IMR-90 (cell line): ENCODE results near the gene KLK10. TPM values are rescaled to one million over a fixed set of nuclear protein-coding genes. Genes with fewer than 3 reads are reported as not detected.

Source experiments
- ATAC-seq: fragments of 200-7000 bp; cut with Tn5 transposase; 2 replicates; pipeline ENCODE4 v1.9.1; 2020; ENCODE audit warnings: low read depth, mild to moderate bottlenecking, moderate library complexity
- BruUV-seq: library from RNA; stranded (reverse); fragments of 400-500 nt; replicated peaks from 2 replicates; lab custom pipeline; 2021; lab: Mats Ljungman, UMichigan
- CTCF ChIA-PET: fragments of 300-600 bp; formaldehyde crosslinking; extraction: SDS; loops from one replicate; lab custom pipeline; 2021; ENCODE audit warnings: antibody characterized with exemption; lab: Yijun Ruan, JAX
- POLR2A ChIA-PET: fragments of 300-600 bp; sonication (Branson Sonifier 250); formaldehyde crosslinking; loops from one replicate; lab custom pipeline; 2022; ENCODE audit warnings: antibody characterized with exemption; ENCODE audit not compliant: unreplicated experiment; lab: Charles Lee
- DNase-seq: peaks from one replicate; pipeline ENCODE4 v3.0.0; 2013
- H2AFZ ChIP-seq: replicated peaks from 2 replicates; pipeline ENCODE3; 2013; ENCODE audit warnings: low read length, mild to moderate bottlenecking; ENCODE audit not compliant: poor library complexity
- H2AK5ac ChIP-seq: 2 replicates; pipeline ENCODE4 v1.6.1; 2013; ENCODE audit warnings: low read depth, low read length, inconsistent platforms
- H2AK9ac ChIP-seq: replicated peaks from 2 replicates; pipeline ENCODE3; 2013; ENCODE audit warnings: mild to moderate bottlenecking, low read depth, low read length, moderate library complexity; ENCODE audit not compliant: poor library complexity
- H2BK120ac ChIP-seq: 2 replicates; pipeline ENCODE4 v1.6.1; 2013; ENCODE audit warnings: low read depth, low read length, inconsistent platforms
- H2BK15ac ChIP-seq: 3 replicates; pipeline ENCODE4 v1.6.1; 2013; ENCODE audit warnings: low read depth, low read length, inconsistent platforms
- H2BK20ac ChIP-seq: 2 replicates; pipeline ENCODE4 v1.6.1; 2013; ENCODE audit warnings: low read depth, mild to moderate bottlenecking, inconsistent platforms, low read length, moderate library complexity
- H2BK5ac ChIP-seq: 2 replicates; pipeline ENCODE4 v1.6.1; 2013; ENCODE audit warnings: mild to moderate bottlenecking, low read depth, low read length, inconsistent platforms; ENCODE audit not compliant: poor library complexity, severe bottlenecking
- H3K14ac ChIP-seq: replicated peaks from 2 replicates; pipeline ENCODE4 v1.6.1; 2013; ENCODE audit warnings: low read depth, low read length, inconsistent platforms
- H3K18ac ChIP-seq: 2 replicates; pipeline ENCODE4 v1.6.1; 2013; ENCODE audit warnings: low read depth, low read length, control low read depth
- H3K23ac ChIP-seq: 2 replicates; pipeline ENCODE4 v1.6.1; 2013; ENCODE audit warnings: low read depth, low read length, inconsistent platforms
- H3K27ac ChIP-seq: 2 replicates; pipeline ENCODE4 v1.5.1; 2013; ENCODE audit warnings: mild to moderate bottlenecking, control low read depth, low read length; ENCODE audit not compliant: insufficient read depth
- H3K27me3 ChIP-seq: 2 replicates; pipeline ENCODE4 v1.6.1; 2013; ENCODE audit warnings: low read length; ENCODE audit not compliant: control insufficient read depth, insufficient read depth
- H3K36me3 ChIP-seq: 2 replicates; pipeline ENCODE4 v1.6.1; 2013; ENCODE audit warnings: low read length, mixed read lengths; ENCODE audit not compliant: control insufficient read depth, insufficient read depth
- H3K4ac ChIP-seq: 2 replicates; pipeline ENCODE4 v1.6.1; 2013; ENCODE audit warnings: low read depth, low read length, inconsistent platforms
- H3K4me1 ChIP-seq: 2 replicates; pipeline ENCODE4 v1.6.1; 2013; ENCODE audit warnings: low read length, mixed read lengths; ENCODE audit not compliant: control insufficient read depth, insufficient read depth
- H3K4me2 ChIP-seq: 2 replicates; pipeline ENCODE4 v1.6.1; 2013; ENCODE audit warnings: low read depth, mild to moderate bottlenecking, control low read depth, low read length, moderate library complexity
- H3K4me3 ChIP-seq: 2 replicates; pipeline ENCODE4 v1.5.1; 2013; ENCODE audit warnings: low read depth, mild to moderate bottlenecking, control low read depth, low read length, moderate library complexity; ENCODE audit not compliant: insufficient read depth
- H3K56ac ChIP-seq: 2 replicates; pipeline ENCODE4 v1.6.1; 2013; ENCODE audit warnings: low read length, inconsistent platforms; ENCODE audit not compliant: insufficient read depth; ENCODE audit errors: extremely low read depth
- H3K79me1 ChIP-seq, 2 experiments: 2 replicates each; pipeline ENCODE4 v1.6.1; 2013; ENCODE audit warnings: low read length in 2 of 2, inconsistent platforms in 1 of 2, low read depth in 1 of 2
- H3K9ac ChIP-seq: 2 replicates; pipeline ENCODE4 v1.6.1; 2013; ENCODE audit warnings: low read depth, low read length, control low read depth
- H3K9me1 ChIP-seq: 2 replicates; pipeline ENCODE4 v1.6.1; 2013; ENCODE audit warnings: low read length, inconsistent platforms; ENCODE audit not compliant: insufficient read depth
- H3K9me3 ChIP-seq: 2 replicates; pipeline ENCODE4 v1.6.1; 2013; ENCODE audit warnings: low read length; ENCODE audit not compliant: control insufficient read depth, insufficient read depth
- H4K20me1 ChIP-seq: 2 replicates; pipeline ENCODE4 v1.6.1; 2013; ENCODE audit warnings: low read length, inconsistent platforms; ENCODE audit not compliant: insufficient read depth
- H4K5ac ChIP-seq: 2 replicates; pipeline ENCODE4 v1.6.1; 2013; ENCODE audit warnings: mild to moderate bottlenecking, low read depth, low read length, control low read depth
- H4K8ac ChIP-seq, 2 experiments: 2 replicates each; pipeline ENCODE4 v1.6.1; 2013; ENCODE audit warnings: low read depth in 2 of 2, low read length in 2 of 2, control low read depth in 1 of 2, inconsistent platforms in 1 of 2
- H4K91ac ChIP-seq: 2 replicates; pipeline ENCODE4 v1.6.1; 2013; ENCODE audit warnings: low read depth, low read length, inconsistent platforms; ENCODE audit not compliant: insufficient read depth
- BHLHE40 ChIP-seq: fragments of 150-350 bp; IDR thresholded peaks from 2 replicates; pipeline ENCODE4 v1.6.1; 2016; ENCODE audit warnings: mild to moderate bottlenecking, low read depth, low read length
- CEBPB ChIP-seq: IDR thresholded peaks from 2 replicates; pipeline ENCODE4 v1.6.1; 2012; ENCODE audit warnings: low read depth, low read length, improper control_type of control experiment
- CHD1 ChIP-seq: IDR thresholded peaks from 2 replicates; pipeline ENCODE4 v1.6.1; 2012; ENCODE audit warnings: low read depth, low read length, improper control_type of control experiment
- FOS ChIP-seq: fragments of 150-350 bp; IDR thresholded peaks from 2 replicates; pipeline ENCODE4 v1.6.1; 2016; ENCODE audit warnings: low read depth, low read length
- MAFK ChIP-seq: IDR thresholded peaks from 2 replicates; pipeline ENCODE4 v1.6.1; 2012; ENCODE audit warnings: low read depth, low read length, improper control_type of control experiment
- MAZ ChIP-seq: IDR thresholded peaks from 2 replicates; pipeline ENCODE4 v1.6.1; 2012; ENCODE audit warnings: low read depth, mild to moderate bottlenecking, low read length, improper control_type of control experiment, moderate library complexity, borderline replicate concordance
- MXI1 ChIP-seq: IDR thresholded peaks from 2 replicates; pipeline ENCODE4 v1.6.1; 2012; ENCODE audit warnings: low read depth, mild to moderate bottlenecking, low read length, moderate library complexity, borderline replicate concordance
- NFE2L2 ChIP-seq: fragments of 150-350 bp; IDR thresholded peaks from 2 replicates; pipeline ENCODE4 v1.6.1; 2016; ENCODE audit warnings: low read depth, mild to moderate bottlenecking, low read length
- POLR2A ChIP-seq: IDR thresholded peaks from 2 replicates; pipeline ENCODE4 v1.6.1; 2012; ENCODE audit warnings: mild to moderate bottlenecking, low read depth, low read length
- RAD21 ChIP-seq: IDR thresholded peaks from 2 replicates; pipeline ENCODE4 v1.6.1; 2012; ENCODE audit warnings: low read length, improper control_type of control experiment
- RCOR1 ChIP-seq: IDR thresholded peaks from 2 replicates; pipeline ENCODE4 v1.6.1; 2012; ENCODE audit warnings: mild to moderate bottlenecking, low read length, improper control_type of control experiment; ENCODE audit not compliant: insufficient replicate concordance
- RFX5 ChIP-seq: IDR thresholded peaks from 2 replicates; pipeline ENCODE4 v1.8.0; 2012; ENCODE audit warnings: low read depth, mild to moderate bottlenecking, low read length, moderate library complexity
- SMC3 ChIP-seq: fragments of 150-350 bp; IDR thresholded peaks from 2 replicates; pipeline ENCODE4 v1.6.1; 2016; ENCODE audit warnings: low read depth, mild to moderate bottlenecking, antibody characterized with exemption, low read length, moderate library complexity
- WGBS, 2 experiments: methylation state at CpG; one replicate each; pipeline versions ENCODE4 v1.1.5 to v1.1.7; 2013; ENCODE audit warnings: missing lambda C conversion rate in 2 of 2; ENCODE audit not compliant: insufficient read length in 1 of 2; ENCODE audit errors: extremely low coverage in 2 of 2; 5-methylcytosine and 5-hydroxymethylcytosine counted together
- dilution Hi-C: fragments of 300-500 bp; cut with HindIII; formaldehyde crosslinking; loops from one replicate; pipeline ENCODE4 v1.14.3; 2018; ENCODE audit warnings: low sequenced_read_pairs; ENCODE audit not compliant: unreplicated experiment
- in situ Hi-C: fragments of 300-500 bp; cut with MboI; formaldehyde crosslinking; loops from 3 replicates; pipeline ENCODE4 v1.14.3; 2019; ENCODE audit warnings: low sequenced_read_pairs, inconsistent platforms, mixed read lengths
- intact Hi-C: fragments of 100-400 bp; cut with micrococcal nuclease; formaldehyde crosslinking; loops from 2 replicates; pipeline ENCODE4 v1.10.0; 2022
- polyA plus RNA-seq, 3 experiments: library from polyadenylated mRNA; depleted of rRNA; stranded (reverse); fragments of >200 nt; gene quantifications; 2 replicates each; pipeline ENCODE4 v1.2.3, GENCODE V29; 2012; ENCODE audit warnings: low replicate concordance in 1 of 3
- total RNA-seq: library from RNA; depleted of rRNA; stranded (reverse); fragments of >200 nt; gene quantifications from 2 replicates; pipeline ENCODE4 v1.2.3, GENCODE V29; 2012
- TF ChIP-seq, protein P1 (sequence below): conservative IDR thresholded peaks from 2 replicates; pipeline ENCODE4 v1.5.1; 2012; ENCODE audit warnings: mild to moderate bottlenecking, low read depth, low read length, improper control_type of control experiment
- TF ChIP-seq, protein P2 (sequence below): fragments of 150-350 bp; IDR thresholded peaks from 2 replicates; pipeline ENCODE4 v1.6.1; 2016; ENCODE audit warnings: low read depth, mild to moderate bottlenecking, low read length, moderate library complexity, borderline replicate concordance
- TF ChIP-seq, protein P3 (sequence below): fragments of 150-350 bp; IDR thresholded peaks from 2 replicates; pipeline ENCODE4 v1.6.1; 2017; ENCODE audit warnings: mild to moderate bottlenecking, antibody characterized with exemption, low read length, low read depth

KLK10 gene
- total and polyA plus RNA-seq, 2 of the 4 experiments (the other 2 are of a cell fraction): not detected

DNA sequence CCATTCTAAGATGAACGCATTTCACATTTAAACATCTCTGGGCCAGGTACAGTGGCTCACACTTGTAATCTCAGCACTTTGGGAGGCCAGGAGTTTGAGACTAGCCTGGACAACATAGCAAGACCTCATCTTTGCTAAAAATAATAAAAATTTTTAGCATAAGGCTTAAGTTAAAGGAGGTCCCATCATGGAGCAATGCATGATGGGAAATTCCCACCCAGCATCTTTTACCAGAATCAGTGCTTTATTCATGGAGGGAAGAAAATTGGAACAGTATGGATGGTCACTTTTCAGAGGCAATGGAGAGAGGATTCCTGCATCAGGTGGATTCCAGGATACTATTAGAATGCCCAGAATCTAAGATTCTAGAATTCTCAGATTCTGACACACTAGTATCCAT, 14.3 kb downstream of the KLK10 start:
- no peak overlapping the region for H3K4ac ChIP-seq
- no peak overlapping the region for H3K56ac ChIP-seq
- ChIA-PET CTCF (no interaction called here), POLR2A (no interaction called here)
- no peak overlapping the region for H2AK5ac ChIP-seq
- no peaks in the 10 kb centered on the region for H3K27me3 ChIP-seq
- in situ Hi-C loops: no loop called here
- peaks cover 6% of the 10 kb centered on the region for H3K9me3 ChIP-seq
- H3K9me1 ChIP-seq: no peaks in the 10 kb centered on the region
- H3K4me1 ChIP-seq: no peaks in the 10 kb centered on the region
- no peak overlapping the region for H2BK15ac ChIP-seq
- H3K4me3 ChIP-seq: no peak overlapping the region
- BruUV-seq: no TSS peak
- H3K79me1 ChIP-seq: no peaks in the 10 kb centered on the region
- no CpG with 5 or more reads among the region's 1 CpG for WGBS, 2 experiments
- no peaks in the 10 kb centered on the region; the same call in 1 of the 2 replicates for H4K20me1 ChIP-seq
- no peak overlapping the region for H3K14ac ChIP-seq
- H2AFZ ChIP-seq: no peak overlapping the region
- H2BK5ac ChIP-seq: no peak overlapping the region
- H3K9ac ChIP-seq: no peak overlapping the region
- H4K5ac ChIP-seq: no peak overlapping the region
- no peak overlapping the region for H2AK9ac ChIP-seq
- no peak overlapping the region for H3K18ac ChIP-seq
- no peak overlapping the region for H2BK20ac ChIP-seq
- H2BK120ac ChIP-seq: no peak overlapping the region
- H3K4me2 ChIP-seq: no peak overlapping the region
- intact Hi-C loops: no loop called here
- DNase-seq: no peak
- H4K91ac ChIP-seq: no peak overlapping the region
- H3K36me3 ChIP-seq: no peaks in the 10 kb centered on the region
- no peak overlapping the region for H3K23ac ChIP-seq
- dilution Hi-C loops: no loop called here
- no peak overlapping the region for H4K8ac ChIP-seq
- ATAC-seq: no peak
- TF ChIP-seq RFX5 (no peak), POLR2A (no peak), MAZ (no peak), FOS (no peak), CHD1 (no peak), RAD21 (no peak), MXI1 (no peak), RCOR1 (no peak), NFE2L2 (no peak), MAFK (no peak), CEBPB (no peak), BHLHE40 (no peak), SMC3 (no peak)
- TF ChIP-seq, protein P1, sequence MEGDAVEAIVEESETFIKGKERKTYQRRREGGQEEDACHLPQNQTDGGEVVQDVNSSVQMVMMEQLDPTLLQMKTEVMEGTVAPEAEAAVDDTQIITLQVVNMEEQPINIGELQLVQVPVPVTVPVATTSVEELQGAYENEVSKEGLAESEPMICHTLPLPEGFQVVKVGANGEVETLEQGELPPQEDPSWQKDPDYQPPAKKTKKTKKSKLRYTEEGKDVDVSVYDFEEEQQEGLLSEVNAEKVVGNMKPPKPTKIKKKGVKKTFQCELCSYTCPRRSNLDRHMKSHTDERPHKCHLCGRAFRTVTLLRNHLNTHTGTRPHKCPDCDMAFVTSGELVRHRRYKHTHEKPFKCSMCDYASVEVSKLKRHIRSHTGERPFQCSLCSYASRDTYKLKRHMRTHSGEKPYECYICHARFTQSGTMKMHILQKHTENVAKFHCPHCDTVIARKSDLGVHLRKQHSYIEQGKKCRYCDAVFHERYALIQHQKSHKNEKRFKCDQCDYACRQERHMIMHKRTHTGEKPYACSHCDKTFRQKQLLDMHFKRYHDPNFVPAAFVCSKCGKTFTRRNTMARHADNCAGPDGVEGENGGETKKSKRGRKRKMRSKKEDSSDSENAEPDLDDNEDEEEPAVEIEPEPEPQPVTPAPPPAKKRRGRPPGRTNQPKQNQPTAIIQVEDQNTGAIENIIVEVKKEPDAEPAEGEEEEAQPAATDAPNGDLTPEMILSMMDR: no peak
- TF ChIP-seq, protein P2, sequence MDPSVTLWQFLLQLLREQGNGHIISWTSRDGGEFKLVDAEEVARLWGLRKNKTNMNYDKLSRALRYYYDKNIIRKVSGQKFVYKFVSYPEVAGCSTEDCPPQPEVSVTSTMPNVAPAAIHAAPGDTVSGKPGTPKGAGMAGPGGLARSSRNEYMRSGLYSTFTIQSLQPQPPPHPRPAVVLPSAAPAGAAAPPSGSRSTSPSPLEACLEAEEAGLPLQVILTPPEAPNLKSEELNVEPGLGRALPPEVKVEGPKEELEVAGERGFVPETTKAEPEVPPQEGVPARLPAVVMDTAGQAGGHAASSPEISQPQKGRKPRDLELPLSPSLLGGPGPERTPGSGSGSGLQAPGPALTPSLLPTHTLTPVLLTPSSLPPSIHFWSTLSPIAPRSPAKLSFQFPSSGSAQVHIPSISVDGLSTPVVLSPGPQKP: no peak
- TF ChIP-seq, protein P3, sequence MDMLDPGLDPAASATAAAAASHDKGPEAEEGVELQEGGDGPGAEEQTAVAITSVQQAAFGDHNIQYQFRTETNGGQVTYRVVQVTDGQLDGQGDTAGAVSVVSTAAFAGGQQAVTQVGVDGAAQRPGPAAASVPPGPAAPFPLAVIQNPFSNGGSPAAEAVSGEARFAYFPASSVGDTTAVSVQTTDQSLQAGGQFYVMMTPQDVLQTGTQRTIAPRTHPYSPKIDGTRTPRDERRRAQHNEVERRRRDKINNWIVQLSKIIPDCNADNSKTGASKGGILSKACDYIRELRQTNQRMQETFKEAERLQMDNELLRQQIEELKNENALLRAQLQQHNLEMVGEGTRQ: no peak
- no peak overlapping the region for H3K27ac ChIP-seq
